T-cell (primary cell): ENCODE data around the gene PRMT1. TPM values are rescaled to one million over a fixed set of nuclear protein-coding genes. Genes with fewer than 3 reads are reported as not detected.

Experiments
- ATAC-seq, 4 experiments: fragments of 200-7000 bp in 3 of 4; fragments of 150-1000 bp in 1 of 4; cut with Tn5 transposase; replicated peaks in 1 of 4; 1 replicate in 3 of 4; 2 replicates in 1 of 4; pipeline ENCODE4 v1.10.0; 2021; ENCODE audit warnings: moderate library complexity in 3 of 4, mild to moderate bottlenecking in 2 of 4, moderate number of reproducible peaks in 1 of 4
- CTCF ChIA-PET, 2 donors: fragments of 300-600 bp; sonication (Branson Sonifier 250); formaldehyde crosslinking; loops; one replicate each; lab custom pipeline; 2022; ENCODE audit warnings: antibody characterized with exemption in 2 of 2; lab: Charles Lee
- POLR2A ChIA-PET, 2 donors: fragments of 300-600 bp; sonication (Branson Sonifier 250); formaldehyde crosslinking; loops; one replicate each; lab custom pipeline; 2022; ENCODE audit warnings: antibody characterized with exemption in 2 of 2; lab: Charles Lee
- DNase-seq, 35 experiments: peaks; one replicate each; pipeline versions ENCODE4 v3.0.0 to v3.0.0-alpha.2; 2013 to 2023
- H3K27ac ChIP-seq: one replicate; pipeline ENCODE4 v1.5.1; 2013; ENCODE audit warnings: low read length
- H3K27me3 ChIP-seq, 2 experiments: replicated peaks in 1 of 2; 1 replicate in 1 of 2; 2 replicates in 1 of 2; pipeline versions ENCODE4 v1.6.1 to v1.7.0; 2013; ENCODE audit warnings: low read length in 1 of 2, mixed read lengths in 1 of 2; ENCODE audit not compliant: control insufficient read depth in 2 of 2, insufficient read depth in 2 of 2; ENCODE audit errors: extremely low read depth in 1 of 2
- H3K36me3 ChIP-seq, 2 donors: 1 replicate in 1 of 2; 2 replicates in 1 of 2; pipeline versions ENCODE4 v1.6.1 to v1.7.0; 2013; ENCODE audit warnings: low read length in 1 of 2; ENCODE audit not compliant: control insufficient read depth in 2 of 2, insufficient read depth in 1 of 2; ENCODE audit errors: extremely low read depth in 1 of 2
- H3K4me1 ChIP-seq, 2 experiments: 1 replicate in 1 of 2; 2 replicates in 1 of 2; pipeline versions ENCODE4 v1.6.1 to v1.7.0; 2013; ENCODE audit warnings: low read length in 2 of 2, mixed read lengths in 1 of 2; ENCODE audit not compliant: insufficient read depth in 2 of 2, control insufficient read depth in 1 of 2; ENCODE audit errors: extremely low read depth in 1 of 2
- H3K4me3 ChIP-seq, 2 donors: 1 replicate in 1 of 2; 2 replicates in 1 of 2; pipeline versions ENCODE4 v1.5.1 to v1.7.0; 2013; ENCODE audit warnings: mild to moderate bottlenecking in 2 of 2, low read length in 1 of 2, moderate library complexity in 1 of 2; ENCODE audit not compliant: control insufficient read depth in 1 of 2; ENCODE audit errors: extremely low read depth in 1 of 2
- H3K9me3 ChIP-seq: 2 replicates; pipeline ENCODE4 v1.7.0; 2013
- H3K27ac Mint-ChIP-seq, 2 donors: one replicate each; pipeline ENCODE4 v1.8.0; 2020 to 2021; ENCODE audit warnings: mild to moderate bottlenecking in 2 of 2, mixed read lengths in 2 of 2
- H3K27me3 Mint-ChIP-seq, 2 donors: one replicate each; pipeline ENCODE4 v1.8.0; 2021 to 2022; ENCODE audit warnings: mixed read lengths in 2 of 2
- H3K36me3 Mint-ChIP-seq: one replicate; pipeline ENCODE4 v1.8.0; 2021; ENCODE audit warnings: mixed read lengths
- H3K4me1 Mint-ChIP-seq, 3 donors: one replicate each; pipeline ENCODE4 v1.8.0; 2020 to 2022; ENCODE audit warnings: mixed read lengths in 3 of 3, mild to moderate bottlenecking in 1 of 3
- H3K4me3 Mint-ChIP-seq, 3 donors: one replicate each; pipeline ENCODE4 v1.8.0; 2020 to 2022; ENCODE audit warnings: mild to moderate bottlenecking in 3 of 3, mixed read lengths in 3 of 3, moderate library complexity in 3 of 3
- H3K9me3 Mint-ChIP-seq, 3 donors: one replicate each; pipeline ENCODE4 v1.8.0; 2020 to 2022; ENCODE audit warnings: mixed read lengths in 3 of 3
- WGBS: methylation state at CpG from one replicate; pipeline ENCODE4 v1.1.5; 2013; ENCODE audit warnings: missing lambda C conversion rate; ENCODE audit not compliant: insufficient coverage; 5-methylcytosine and 5-hydroxymethylcytosine counted together
- total RNA-seq, 35 experiments: library from RNA in 6 of 35; stranded (reverse) in 6 of 35; fragments of 120-200 nt in 1 of 35; gene quantifications; one replicate each; pipeline versions ENCODE4 v1.2.1 to v1.2.4 and lab custom pipeline; 2013 to 2026

PRMT1 gene
- total RNA-seq, 5 donors from 2014 or later (not counting 1 experiment from before 2014, with no cell fraction given): 72.0 to 116 (median 107) TPM

- H3K9me3 ChIP-seq: no peaks in the 10 kb centered on the region
- ChIA-PET CTCF (no interaction called here), POLR2A (no interaction called here)
- H3K36me3 ChIP-seq: no peaks in the 10 kb centered on the region
- no peak overlapping the region for H3K4me3 ChIP-seq
- H3K4me1 Mint-ChIP-seq: no peaks in the 10 kb centered on the region
- H3K27me3 ChIP-seq: peaks cover 0 to 44% of the 10 kb centered on the region in 2 experiments
- no peak overlapping the region for H3K4me3 Mint-ChIP-seq
- no peak overlapping the region for H3K27ac Mint-ChIP-seq
- no peak overlapping the region for H3K27ac ChIP-seq
- WGBS: 83% methylated on average over 22 of the region's 22 CpGs
- H3K36me3 Mint-ChIP-seq: peaks cover under 1% of the 10 kb centered on the region
- H3K4me1 ChIP-seq: no peaks in the 10 kb centered on the region
- no peaks in the 10 kb centered on the region for H3K9me3 Mint-ChIP-seq
- no peak for DNase-seq
- ATAC-seq: no peak
- peaks cover 7 to 8% of the 10 kb centered on the region in 2 donors for H3K27me3 Mint-ChIP-seq
Observed at GRCh38 chr19:49704888-49705642, 28.0 kb downstream of the PRMT1 start.

GRCh38 chr19:49705919-49706318 lies 28.8 kb downstream of the PRMT1 start:
- Histone ChIP-seq H3K4me3 (no peak overlapping the region), H3K27ac (no peak overlapping the region), H3K9me3 (no peaks in the 10 kb centered on the region), H3K4me1 (no peaks in the 10 kb centered on the region), H3K27me3 (peaks cover 0 to 46% of the 10 kb centered on the region in 2 experiments), H3K36me3 (no peaks in the 10 kb centered on the region)
- H3K36me3 Mint-ChIP-seq: peaks cover 3% of the 10 kb centered on the region
- 90% methylated on average over 16 of the region's 16 CpGs for WGBS
- ATAC-seq (no peak), DNase-seq (no peak)
- POLR2A ChIA-PET: no interaction called here
- H3K27ac Mint-ChIP-seq: no peak overlapping the region
- H3K4me1 Mint-ChIP-seq: no peaks in the 10 kb centered on the region
- H3K9me3 Mint-ChIP-seq: no peaks in the 10 kb centered on the region
- CTCF ChIA-PET: no interaction called here
- no peak overlapping the region for H3K4me3 Mint-ChIP-seq
- peaks cover 7 to 12% of the 10 kb centered on the region in 2 donors for H3K27me3 Mint-ChIP-seq

- H3K4me3 Mint-ChIP-seq: no peak overlapping the region
- H3K4me1 Mint-ChIP-seq: peaks cover 0 to 2% (median 0%) of the 10 kb centered on the region in 3 donors
- CTCF ChIA-PET: no interaction called here
- H3K9me3 Mint-ChIP-seq: no peaks in the 10 kb centered on the region
- POLR2A ChIA-PET: no interaction called here
- 93% methylated on average over 17 of the region's 20 CpGs for WGBS
- peaks cover 3% of the 10 kb centered on the region for H3K36me3 Mint-ChIP-seq
- ATAC-seq (no peak), DNase-seq (no peak)
- peaks cover 5 to 7% of the 10 kb centered on the region in 2 donors for H3K27me3 Mint-ChIP-seq
- H3K9me3 ChIP-seq: no peaks in the 10 kb centered on the region
- H3K27ac ChIP-seq: no peak overlapping the region
- H3K27ac Mint-ChIP-seq: no peak overlapping the region
- H3K36me3 ChIP-seq: no peaks in the 10 kb centered on the region
- H3K27me3 ChIP-seq: peaks cover 0 to 28% of the 10 kb centered on the region in 2 experiments
- H3K4me3 ChIP-seq: no peak overlapping the region
- H3K4me1 ChIP-seq: no peaks in the 10 kb centered on the region
Observed at GRCh38 chr19:49710372-49710951, 33.4 kb downstream of the PRMT1 start.

GRCh38 chr19:49712397-49712859 lies 35.4 kb downstream of the PRMT1 start:
- DNase-seq (no peak), ATAC-seq (no peak)
- peaks cover 3% of the 10 kb centered on the region for H3K36me3 Mint-ChIP-seq
- no peaks in the 10 kb centered on the region for H3K9me3 Mint-ChIP-seq
- Histone ChIP-seq H3K27me3 (peaks cover 0 to 15% of the 10 kb centered on the region in 2 experiments), H3K9me3 (no peaks in the 10 kb centered on the region), H3K36me3 (no peaks in the 10 kb centered on the region), H3K4me3 (no peak overlapping the region), H3K27ac (no peak overlapping the region), H3K4me1 (peaks cover 0 to 7% of the 10 kb centered on the region in 2 experiments)
- H3K4me3 Mint-ChIP-seq: no peak overlapping the region
- 93% methylated on average over 8 of the region's 20 CpGs for WGBS
- peaks cover 4 to 8% (median 6%) of the 10 kb centered on the region in 3 donors for H3K4me1 Mint-ChIP-seq
- ChIA-PET POLR2A (no interaction called here), CTCF (no interaction called here)
- peaks cover 5 to 7% of the 10 kb centered on the region in 2 donors for H3K27me3 Mint-ChIP-seq
- H3K27ac Mint-ChIP-seq: no peak overlapping the region

- DNase-seq (no peak), ATAC-seq (no peak)
- H3K4me1 Mint-ChIP-seq: peaks cover 9 to 12% (median 10%) of the 10 kb centered on the region in 3 donors
- CTCF ChIA-PET: no interaction called here
- H3K27me3 Mint-ChIP-seq: peaks cover 5 to 7% of the 10 kb centered on the region in 2 donors
- peaks cover 3% of the 10 kb centered on the region for H3K36me3 Mint-ChIP-seq
- H3K36me3 ChIP-seq: no peaks in the 10 kb centered on the region
- H3K4me3 Mint-ChIP-seq: no peak overlapping the region
- H3K4me1 ChIP-seq: peaks cover 0 to 16% of the 10 kb centered on the region in 2 experiments
- H3K27ac ChIP-seq: no peak overlapping the region
- H3K9me3 ChIP-seq: no peaks in the 10 kb centered on the region
- H3K27me3 ChIP-seq: peaks cover 0 to 12% of the 10 kb centered on the region in 2 experiments
- 95% methylated on average over 6 of the region's 8 CpGs for WGBS
- POLR2A ChIA-PET: no interaction called here
- no peak overlapping the region for H3K27ac Mint-ChIP-seq
- no peak overlapping the region for H3K4me3 ChIP-seq
- H3K9me3 Mint-ChIP-seq: no peaks in the 10 kb centered on the region
Observed at GRCh38 chr19:49713236-49713845, 36.3 kb downstream of the PRMT1 start.

- Mint-ChIP-seq H3K27me3 (no peaks in the 10 kb centered on the region), H3K4me3 (no peak overlapping the region), H3K4me1 (peaks cover 9 to 18% (median 14%) of the 10 kb centered on the region in 3 donors), H3K36me3 (peaks cover 3% of the 10 kb centered on the region), H3K9me3 (no peaks in the 10 kb centered on the region), H3K27ac (peak overlapping the region; percentile 59 to 64)
- H3K27me3 ChIP-seq: peaks cover 0 to 3% of the 10 kb centered on the region in 2 experiments
- 82% methylated on average over 1 of the region's 3 CpGs for WGBS
- peaks cover 0 to 17% of the 10 kb centered on the region in 2 experiments for H3K4me1 ChIP-seq
- DNase-seq (no peak), ATAC-seq (no peak)
- H3K9me3 ChIP-seq: no peaks in the 10 kb centered on the region
- no peak overlapping the region for H3K4me3 ChIP-seq
- CTCF ChIA-PET: interaction anchor here in 1 of 2 donors (0.6 kb wide), 1 partner anchor 51 kb away, joined by 6 read pairs; the partner anchor contains the start of gene AP2A1
- POLR2A ChIA-PET: no interaction called here
- no peaks in the 10 kb centered on the region for H3K36me3 ChIP-seq
- H3K27ac ChIP-seq: no peak overlapping the region
Observed at GRCh38 chr19:49716154-49716553, 39.1 kb downstream of the PRMT1 start.
